NCI-H345 treated with DMSO at 0.1 percent for 48 hours (cell line): ENCODE measurements around the gene XYLT1.
"Not testable (repeated sequence)": the region's sequence is repeated elsewhere in the genome, so short reads cannot be mapped to it uniquely, and the experiment has no call there.

Source experiments
- DNase-seq: peaks from one replicate; lab custom pipeline; 2025; ENCODE audit not compliant: unreplicated experiment; lab: John Stamatoyannopoulos, UW

Gene XYLT1, protein sequence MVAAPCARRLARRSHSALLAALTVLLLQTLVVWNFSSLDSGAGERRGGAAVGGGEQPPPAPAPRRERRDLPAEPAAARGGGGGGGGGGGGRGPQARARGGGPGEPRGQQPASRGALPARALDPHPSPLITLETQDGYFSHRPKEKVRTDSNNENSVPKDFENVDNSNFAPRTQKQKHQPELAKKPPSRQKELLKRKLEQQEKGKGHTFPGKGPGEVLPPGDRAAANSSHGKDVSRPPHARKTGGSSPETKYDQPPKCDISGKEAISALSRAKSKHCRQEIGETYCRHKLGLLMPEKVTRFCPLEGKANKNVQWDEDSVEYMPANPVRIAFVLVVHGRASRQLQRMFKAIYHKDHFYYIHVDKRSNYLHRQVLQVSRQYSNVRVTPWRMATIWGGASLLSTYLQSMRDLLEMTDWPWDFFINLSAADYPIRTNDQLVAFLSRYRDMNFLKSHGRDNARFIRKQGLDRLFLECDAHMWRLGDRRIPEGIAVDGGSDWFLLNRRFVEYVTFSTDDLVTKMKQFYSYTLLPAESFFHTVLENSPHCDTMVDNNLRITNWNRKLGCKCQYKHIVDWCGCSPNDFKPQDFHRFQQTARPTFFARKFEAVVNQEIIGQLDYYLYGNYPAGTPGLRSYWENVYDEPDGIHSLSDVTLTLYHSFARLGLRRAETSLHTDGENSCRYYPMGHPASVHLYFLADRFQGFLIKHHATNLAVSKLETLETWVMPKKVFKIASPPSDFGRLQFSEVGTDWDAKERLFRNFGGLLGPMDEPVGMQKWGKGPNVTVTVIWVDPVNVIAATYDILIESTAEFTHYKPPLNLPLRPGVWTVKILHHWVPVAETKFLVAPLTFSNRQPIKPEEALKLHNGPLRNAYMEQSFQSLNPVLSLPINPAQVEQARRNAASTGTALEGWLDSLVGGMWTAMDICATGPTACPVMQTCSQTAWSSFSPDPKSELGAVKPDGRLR

DNA sequence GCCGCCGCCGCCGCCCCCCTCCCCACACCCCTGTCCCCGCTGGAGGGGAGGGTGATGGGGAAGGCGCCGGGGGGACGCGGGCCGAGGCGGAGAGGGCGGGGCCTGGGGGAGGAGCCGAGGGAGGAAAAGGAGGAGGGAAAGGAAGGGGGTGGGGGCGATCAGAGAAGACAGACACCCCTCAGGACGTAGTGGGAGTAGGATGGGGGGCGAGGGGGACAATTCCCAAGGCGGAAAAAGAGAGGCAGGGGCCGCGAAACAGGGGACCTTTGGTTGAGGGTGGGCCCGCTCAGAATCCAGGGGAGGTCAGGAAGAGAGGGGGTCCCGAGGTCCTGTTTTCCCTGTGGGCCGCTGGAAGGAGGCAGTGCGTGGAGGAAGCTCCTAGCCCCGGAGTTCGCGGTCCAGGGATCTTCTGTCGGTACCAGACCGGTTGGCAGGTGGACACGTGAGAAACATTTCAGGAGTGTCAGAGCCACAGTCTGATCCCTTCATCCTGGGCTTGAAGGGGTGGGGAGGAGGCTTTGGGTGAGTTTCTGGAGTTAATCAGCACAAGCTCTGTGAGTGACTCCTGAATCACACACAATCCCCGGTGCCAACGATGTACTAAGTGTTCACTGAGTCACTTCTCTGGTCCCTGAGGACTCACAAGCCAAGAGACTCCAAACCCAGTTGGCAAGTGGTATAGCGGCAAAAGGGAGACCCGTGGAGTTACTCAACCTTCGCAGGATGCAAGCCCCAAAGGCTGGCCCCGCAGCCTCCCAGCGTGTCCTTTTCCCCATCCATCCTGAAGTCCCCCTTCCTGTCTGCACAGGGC, at the start of gene XYLT1:
Gene XYLT1 (minus strand): TSS at position 53 of the 811 bp plus-strand sequence. CDS start 164 bp downstream, outside the sequence.
- peak; percentile 28 for DNase-seq

DNA sequence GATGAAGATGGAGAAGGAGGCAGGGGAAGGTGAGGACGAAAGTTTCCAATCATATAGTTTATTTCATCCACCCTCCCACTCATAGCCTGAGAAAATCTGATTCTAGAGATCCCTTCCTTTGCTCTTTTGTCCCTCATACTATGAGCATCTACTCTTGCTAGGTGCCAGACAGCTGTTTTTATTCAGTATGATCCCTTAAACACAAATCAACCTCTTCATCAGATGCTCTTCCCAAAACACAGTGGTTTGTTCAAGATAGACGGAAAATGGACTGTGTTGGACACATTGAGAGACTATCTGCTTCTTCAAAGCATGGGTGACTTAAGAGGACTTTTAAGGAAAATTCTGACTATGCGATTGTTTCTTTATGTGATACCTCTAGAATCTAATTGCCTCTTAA, 49.4 kb upstream of the XYLT1 start:
- DNase-seq, result no peak

DNA sequence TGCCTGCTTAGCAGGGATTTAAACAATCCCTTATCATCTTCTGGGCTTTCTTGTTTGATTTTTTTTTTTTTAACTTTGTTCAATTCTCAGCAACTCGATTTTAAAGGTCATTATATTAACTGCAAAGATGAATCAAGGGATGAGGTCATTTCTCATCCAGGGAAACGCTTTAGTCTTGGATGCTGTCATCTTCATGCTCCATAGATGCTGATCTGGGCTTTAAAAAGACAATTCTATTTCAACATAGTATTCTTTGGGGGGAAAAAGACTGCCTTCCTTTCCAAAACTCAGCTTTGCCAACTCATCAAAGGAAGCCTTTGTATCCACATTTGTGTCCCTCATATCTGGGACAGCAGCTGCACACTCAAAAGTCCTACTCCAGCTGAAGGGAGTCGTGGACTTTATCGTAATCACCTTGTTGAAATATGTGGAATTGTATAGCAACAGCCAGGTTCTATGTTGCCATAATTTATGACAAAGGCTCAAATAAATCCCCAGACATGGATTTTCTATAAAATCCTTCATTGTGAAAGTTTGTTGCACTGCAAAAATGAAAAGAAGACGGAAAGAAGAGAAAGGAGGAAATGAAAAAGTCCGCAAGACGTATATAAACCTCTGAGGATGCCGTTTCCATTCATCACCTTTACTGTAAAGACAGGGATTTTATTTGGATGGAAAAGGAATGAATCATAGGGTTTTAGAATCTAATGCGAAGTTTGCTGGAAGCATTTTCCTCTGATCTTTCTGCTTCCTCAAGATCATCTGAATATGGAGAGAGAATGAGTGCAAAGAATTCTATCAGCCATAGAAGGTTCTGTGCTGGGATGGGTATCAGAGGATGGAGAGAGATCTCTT, 48.6 kb upstream of the XYLT1 start:
- no peak for DNase-seq

DNA sequence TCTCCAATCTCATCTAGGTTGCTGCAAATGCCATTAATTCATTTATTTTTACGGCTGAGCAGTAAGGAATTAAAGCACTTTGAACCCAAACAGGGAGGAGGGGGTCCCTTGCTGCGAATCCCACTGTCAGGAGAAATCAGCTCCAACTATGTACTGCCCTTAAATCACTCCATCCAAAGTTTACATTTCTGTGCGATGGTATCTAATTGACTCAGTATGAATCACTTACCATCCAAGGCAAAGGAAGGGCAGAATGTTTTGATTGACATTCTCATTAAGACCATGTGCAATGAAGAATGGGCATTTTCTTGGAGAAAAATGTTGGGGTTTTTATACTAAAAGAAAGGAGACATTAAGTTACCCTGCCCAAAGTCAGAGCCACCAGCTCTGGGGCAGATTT, 47.7 kb upstream of the XYLT1 start:
- no peak for DNase-seq

DNA sequence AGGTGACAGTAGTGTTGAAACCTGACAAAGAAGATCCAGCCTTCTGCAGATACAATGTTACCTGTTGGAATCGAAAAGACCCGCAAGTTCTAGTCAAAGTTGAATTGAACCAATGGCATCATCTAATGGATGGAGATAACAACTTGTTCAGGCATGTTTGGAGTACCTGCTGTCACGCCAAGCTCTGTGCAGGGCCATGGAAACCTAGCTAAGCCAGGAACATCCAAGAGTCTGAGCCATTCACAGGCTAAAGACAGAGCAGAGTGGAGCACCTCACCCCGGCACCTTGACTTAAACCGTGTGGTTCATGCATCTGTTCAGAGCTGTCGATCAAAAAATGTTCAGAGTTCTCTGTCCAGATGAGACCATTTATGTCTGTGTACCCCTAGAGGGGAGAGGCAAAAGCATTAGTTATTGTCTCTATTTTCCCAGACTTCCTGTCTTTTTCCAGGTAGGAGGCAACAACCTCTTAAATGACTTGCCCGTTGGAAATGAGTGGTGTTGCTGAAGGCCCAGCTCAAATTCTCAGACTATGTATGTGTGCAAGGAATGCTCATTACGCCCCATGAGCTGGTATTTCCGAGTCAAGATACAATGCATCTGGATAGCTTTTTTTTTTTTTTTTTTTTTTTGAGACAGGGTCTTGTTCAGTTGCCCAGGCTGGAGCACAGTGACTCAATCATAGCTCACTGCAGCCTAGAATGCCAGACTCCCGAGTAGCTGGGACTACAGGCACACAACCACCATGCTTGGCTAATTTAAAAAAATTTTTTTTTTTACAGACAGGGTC, 44.9 kb upstream of the XYLT1 start:
- no peak for DNase-seq

DNA sequence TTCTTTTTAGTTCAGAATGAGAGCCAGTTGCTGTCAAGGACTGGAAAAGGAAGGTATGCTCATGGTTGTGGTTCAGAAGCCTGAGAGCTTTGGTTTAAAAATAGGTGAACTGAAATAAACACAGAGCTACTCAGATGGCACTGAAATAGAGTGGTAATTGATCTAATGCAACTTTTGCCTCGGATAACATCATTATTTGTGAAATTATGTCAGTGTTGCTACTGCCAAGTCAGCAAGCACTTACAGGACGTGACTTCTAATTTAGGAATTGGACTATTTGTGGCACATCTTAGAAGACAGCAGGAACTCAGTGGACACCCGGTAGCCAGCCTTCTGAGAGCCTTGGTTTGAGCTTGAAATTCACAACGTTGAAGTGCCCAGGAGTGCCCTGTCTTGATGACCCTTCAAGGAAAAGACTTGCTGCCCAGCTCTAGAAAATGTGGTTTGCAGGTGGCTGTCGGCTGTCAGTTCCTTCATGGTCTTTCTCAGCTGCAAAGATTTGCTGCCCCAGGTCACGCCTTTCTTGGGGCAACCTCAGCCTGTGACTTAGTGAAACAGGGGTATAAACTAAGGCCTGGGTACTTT, 42.0 kb upstream of the XYLT1 start:
- DNase-seq, result no peak

DNA sequence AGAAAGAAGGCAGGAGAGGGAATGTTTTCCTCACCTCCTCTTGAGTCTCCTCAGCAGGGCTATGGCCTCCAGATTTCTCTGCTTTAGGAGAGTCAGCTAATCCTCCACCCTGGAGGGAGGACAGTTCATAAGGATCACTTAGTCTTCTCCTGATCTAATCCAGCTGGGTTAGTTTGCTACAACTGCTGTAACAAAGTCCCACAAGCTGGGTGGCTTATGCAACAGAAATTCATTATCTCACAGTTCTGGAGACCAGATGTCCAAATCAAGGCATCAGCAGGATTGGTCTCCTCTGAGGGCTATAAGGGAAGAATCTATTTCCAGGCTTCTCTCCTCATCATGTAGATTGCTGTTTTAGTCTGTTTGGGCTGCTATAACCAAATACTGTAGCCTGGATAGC, 40.6 kb upstream of the XYLT1 start:
- DNase-seq, result no peak

DNA sequence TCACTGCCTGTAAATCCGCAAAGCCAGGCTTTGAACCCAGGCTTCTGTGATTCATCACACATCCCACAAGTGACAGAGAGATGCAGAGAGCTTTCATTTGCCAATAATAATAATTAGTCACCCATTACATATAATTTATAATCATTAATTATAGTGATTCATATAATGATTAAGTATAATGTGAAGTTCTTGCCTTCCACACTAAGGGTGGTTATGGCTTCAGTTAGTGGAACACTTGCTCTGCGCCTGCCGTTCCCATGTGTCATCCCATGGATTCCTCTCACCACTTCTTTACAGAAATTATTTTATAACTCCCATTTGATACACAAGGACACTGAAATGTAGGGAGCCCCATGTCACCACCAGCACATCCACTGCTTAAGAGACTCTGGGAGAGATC, 39.8 kb upstream of the XYLT1 start:
- DNase-seq, result no peak

DNA sequence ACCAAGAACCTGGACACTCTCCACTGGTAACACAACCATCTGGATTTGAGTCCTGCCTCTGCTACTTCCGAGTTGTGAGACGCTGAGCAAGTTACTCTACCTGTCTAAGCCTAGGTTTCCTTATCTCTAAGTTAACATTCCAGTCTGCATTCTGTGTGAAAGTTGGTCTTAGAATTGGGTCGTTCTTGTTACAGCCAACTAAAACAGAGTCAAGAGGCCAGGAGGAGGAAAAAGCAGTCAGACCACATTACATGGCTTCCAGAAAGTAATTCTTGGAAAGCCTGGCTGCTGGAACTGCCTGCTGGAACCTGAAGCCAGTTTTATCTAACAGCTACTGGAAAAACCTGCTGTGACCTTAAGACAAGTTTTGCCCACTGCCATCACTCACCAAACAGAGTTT, 38.4 kb upstream of the XYLT1 start:
- no peak for DNase-seq

DNA sequence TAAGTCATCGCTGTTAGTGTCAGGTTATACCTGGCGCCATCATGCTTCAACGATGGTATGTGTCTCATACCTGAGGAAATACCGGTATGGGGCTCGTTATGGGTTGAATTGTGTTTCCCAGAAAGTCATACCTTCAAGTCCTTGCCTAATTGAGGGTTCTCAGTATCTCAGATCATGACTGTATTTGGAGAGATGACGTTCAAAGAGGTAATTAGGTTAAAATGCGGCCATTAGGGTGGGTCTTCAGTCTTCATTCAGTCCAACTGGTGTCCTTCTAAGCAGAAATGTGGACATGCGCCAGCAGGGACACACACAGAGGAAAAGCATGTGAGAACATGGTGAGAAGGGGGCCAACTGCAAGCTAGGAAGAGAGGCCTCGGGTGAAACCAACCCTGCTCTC, 37.5 kb upstream of the XYLT1 start:
- no peak for DNase-seq

DNA sequence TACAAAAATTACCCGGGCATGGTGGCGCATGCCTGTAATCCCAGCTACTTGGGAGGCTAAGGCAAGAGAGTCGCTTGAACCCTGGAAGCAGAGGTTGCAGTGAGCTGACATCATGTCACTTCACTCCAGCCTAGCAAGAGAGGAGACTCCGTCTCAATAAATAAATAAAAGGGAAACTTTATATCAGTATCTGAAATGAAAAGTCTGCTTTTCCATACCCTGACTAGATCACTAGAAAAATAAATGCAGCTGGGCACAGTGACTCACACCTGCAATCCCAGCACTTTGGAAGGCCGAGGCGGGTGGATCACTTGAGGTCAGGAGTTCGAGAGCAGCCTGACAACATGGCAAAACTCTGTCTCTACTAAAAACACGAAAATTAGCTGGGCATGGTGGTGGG, 36.8 kb upstream of the XYLT1 start:
- not testable (repeated sequence) for DNase-seq

DNA sequence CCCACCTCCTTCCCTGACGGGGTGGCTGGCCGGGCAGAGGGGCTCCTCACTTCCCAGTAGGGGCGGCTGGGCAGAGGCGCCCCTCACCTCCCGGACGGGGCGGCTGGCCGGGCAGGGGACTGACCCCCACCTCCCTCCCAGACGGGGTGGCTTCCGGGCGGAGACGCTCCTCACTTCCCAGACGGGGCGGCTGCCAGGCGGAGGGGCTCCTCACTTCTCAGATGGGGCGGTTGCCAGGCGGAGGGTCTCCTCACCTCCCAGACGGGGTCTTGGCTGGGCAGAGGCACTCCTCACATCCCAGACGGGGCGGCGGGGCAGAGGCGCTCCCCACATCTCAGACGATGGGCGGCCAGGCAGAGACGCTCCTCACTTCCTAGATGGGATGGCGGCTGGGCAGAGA, 35.1 kb upstream of the XYLT1 start:
- DNase-seq, result not testable (repeated sequence)

DNA sequence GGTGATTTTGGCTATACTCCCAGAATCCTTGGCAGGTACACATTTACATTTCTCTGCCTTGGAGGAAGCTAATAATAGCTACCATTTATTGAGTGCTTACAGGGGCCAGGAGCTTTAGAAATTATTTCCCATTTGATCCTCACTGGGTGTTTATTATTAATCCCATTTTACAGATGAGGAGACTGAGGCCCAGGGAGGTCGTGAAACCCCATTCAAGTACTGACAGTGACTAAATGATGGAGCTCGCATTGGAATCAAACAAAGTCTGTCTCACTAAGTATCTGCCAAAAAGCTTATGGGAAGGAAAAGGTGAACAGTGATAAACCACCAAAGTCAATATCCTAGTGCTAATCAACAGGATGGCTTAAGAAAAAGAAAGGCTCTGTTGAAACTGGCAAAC, 33.3 kb upstream of the XYLT1 start:
- no peak for DNase-seq

DNA sequence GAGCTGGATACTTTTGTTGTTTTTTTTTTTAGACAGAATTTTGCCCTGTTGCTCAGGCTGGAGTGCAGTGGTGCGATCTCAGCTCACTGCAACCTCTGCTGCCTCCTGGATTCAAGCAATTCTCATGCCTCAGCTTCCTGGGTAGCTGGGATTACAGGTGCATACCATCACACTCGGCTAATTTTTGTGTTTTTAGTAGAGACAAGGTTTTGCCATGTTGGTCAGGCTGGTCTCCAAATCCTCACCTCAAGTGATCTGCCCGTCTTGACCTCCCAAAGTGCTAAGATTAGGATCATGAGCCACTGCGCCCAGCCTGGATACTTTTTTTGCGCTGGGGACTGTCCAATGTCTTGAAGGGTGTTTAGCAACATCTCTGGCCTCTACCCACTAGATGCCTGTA, 32.6 kb upstream of the XYLT1 start:
- DNase-seq, result no peak

DNA sequence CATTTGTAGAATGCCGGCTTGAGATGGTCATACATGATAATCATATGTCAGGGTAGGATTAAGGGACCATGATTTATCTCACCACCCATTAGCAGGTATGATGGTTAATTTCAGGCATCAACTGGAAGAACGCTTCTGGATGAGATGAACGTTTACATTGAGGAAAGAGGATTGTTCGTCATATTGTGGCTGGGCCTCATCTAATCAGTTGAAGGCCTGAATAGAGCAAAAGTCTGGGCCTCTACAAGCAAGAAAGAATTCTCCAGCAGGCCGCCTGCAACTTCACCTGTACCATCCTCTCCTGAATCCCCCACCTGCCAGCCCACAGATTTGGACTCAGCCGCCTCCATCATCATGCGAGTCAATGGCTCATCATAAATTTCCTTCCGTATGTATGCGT, 30.6 kb upstream of the XYLT1 start:
- DNase-seq, result no peak

DNA sequence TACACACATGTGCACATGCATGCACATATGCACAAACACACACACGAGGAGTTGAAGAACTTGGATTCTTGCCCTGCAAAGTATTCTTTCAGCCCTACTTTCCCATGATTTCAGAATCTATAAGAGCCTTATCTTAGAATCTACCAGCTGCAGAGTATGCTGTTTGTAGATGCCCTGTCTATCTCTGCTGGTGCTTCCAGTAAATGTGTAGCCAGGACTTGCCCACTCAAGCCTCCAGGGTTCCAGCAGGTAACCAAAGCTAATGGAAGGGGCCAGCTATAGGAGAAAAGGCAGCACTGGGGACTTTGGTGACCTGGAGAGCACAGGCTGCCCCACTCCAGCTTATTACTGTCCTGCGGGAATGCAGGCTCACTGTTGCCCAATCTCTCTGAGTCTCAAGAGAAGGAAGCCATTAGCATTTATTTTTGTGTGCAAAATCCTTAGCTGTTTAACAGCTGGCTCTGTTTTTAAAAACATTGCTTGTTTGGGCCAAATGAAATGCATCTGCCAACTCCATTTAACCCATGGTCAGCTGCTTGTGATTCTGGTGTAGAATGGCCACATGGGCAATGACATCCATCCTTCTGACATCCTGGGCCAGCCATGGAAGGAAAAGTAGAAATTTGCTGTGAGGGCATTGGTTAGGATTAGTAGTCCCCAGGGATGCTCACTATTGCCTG, 28.6 kb upstream of the XYLT1 start:
- no peak for DNase-seq

DNA sequence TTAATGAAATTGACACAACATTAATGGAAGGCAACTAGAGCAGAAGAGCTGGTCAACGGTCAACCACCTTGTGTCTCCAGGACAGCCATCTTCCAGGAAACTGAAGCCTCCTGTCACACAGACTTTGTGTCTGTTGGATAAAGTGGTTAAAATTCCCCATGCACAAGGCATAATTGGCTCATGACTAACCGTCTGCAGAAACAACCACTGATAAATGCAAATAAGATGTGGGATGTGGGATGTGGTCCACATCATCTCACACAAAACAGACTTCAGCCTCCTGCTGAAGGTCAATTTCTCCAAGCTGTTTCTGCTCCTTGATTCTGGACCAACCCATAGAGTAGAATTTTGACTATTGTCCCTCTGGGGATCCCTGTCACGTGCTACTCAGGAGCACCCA, 26.9 kb upstream of the XYLT1 start:
- DNase-seq, result no peak

DNA sequence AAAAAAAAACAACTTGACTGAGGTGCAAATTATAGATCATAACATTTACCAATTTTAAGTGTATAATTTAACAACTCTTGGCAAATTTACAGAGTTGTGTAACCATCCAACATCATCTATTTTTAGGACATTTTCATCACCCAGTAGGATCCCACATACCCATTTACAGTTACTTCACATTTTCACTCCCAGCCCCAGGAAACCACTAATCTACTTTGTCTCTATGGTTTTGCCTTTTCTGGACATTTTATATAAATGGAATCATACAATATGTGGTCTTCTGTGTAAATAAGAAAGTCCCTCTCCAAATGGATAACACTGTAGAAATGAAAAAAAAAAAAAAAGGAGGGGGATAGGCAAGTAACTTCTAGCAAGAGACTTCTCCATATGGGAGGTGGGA, 26.1 kb upstream of the XYLT1 start:
- DNase-seq, result no peak

DNA sequence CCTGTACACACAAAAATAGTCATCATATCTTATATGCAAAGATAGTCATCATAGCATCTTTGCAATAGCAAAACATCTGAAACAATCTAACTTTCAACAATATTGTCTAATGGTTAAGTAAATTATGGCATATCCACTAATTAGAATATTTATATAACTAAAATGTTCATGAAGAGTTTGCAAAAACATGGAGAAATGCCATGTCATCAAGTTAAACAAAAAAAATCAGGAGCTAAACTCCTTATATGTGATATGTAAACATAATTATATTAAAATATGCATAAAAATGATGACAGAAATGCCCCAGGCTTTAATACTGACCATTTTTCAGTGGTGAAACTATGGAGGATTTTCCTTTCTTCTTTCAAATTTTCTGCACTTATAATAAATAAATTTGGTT, 22.3 kb upstream of the XYLT1 start:
- DNase-seq, result no peak
